IPS DF 6.9 (cell line): ENCODE measurements around the gene HERC6.

Experiments used
- DNase-seq: peaks from one replicate; pipeline ENCODE4 v3.0.0-alpha.2; 2013; ENCODE audit warnings: low read depth, low spot score
- H3K27ac ChIP-seq: one replicate; pipeline ENCODE4 v1.5.1; 2013; ENCODE audit warnings: low read length, control low read depth
- H3K27me3 ChIP-seq: 2 replicates; pipeline ENCODE4 v1.6.1; 2013; ENCODE audit warnings: mild to moderate bottlenecking, low read length; ENCODE audit not compliant: control insufficient read depth, insufficient read depth
- H3K36me3 ChIP-seq: 2 replicates; pipeline ENCODE4 v1.6.1; 2013; ENCODE audit warnings: low read length; ENCODE audit not compliant: control insufficient read depth, insufficient read depth
- H3K4me1 ChIP-seq: 2 replicates; pipeline ENCODE4 v1.6.1; 2013; ENCODE audit warnings: low read length; ENCODE audit not compliant: control insufficient read depth, insufficient read depth
- H3K4me3 ChIP-seq: 2 replicates; pipeline ENCODE4 v1.5.1; 2013; ENCODE audit warnings: mild to moderate bottlenecking, low read length
- H3K9me3 ChIP-seq: 2 replicates; pipeline ENCODE4 v1.6.1; 2013; ENCODE audit warnings: low read length, inconsistent platforms; ENCODE audit not compliant: control insufficient read depth, insufficient read depth
- WGBS: extraction: QIAGEN DNeasy Blood & Tissue Kit; methylation state at CpG from one replicate; pipeline ENCODE4 v1.1.7; 2013; ENCODE audit warnings: mixed read lengths, missing lambda C conversion rate; ENCODE audit not compliant: insufficient read length, insufficient coverage; 5-methylcytosine and 5-hydroxymethylcytosine counted together

The HERC6 gene

DNA sequence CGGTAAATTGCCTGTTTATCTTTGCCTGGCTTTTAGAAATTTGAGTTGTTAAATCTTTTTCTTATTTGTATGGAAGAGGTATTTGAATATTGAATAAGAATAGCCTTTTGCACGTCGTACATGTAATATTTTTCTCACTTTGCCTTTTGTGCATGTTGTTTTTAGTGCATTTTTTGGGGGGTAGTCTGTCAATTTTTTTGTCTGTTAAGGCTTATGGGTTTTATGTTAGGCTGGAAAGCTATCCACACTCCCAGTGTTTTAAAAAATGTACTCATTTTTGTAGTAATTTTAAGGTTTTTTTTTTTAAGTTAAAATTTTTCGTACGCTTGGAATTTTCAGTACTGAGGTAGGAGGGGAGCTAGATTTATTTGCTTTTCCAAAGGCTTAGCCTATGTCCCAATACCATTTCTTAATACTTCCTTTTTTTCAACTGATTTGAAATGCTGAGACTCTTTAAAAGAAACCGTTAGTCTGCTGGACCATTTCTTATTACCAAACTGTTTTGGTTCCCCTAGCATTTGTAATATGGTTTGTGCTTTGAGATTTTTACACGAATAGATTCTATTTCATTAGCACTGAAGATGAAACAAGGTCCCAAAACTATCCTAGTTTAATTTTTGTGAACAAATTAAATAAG, 79.6 kb downstream of the HERC6 start:
- Histone ChIP-seq H3K27me3 (peaks cover 2% of the 10 kb centered on the region; the same call in 1 of the 2 replicates), H3K4me1 (no peaks in the 10 kb centered on the region), H3K4me3 (no peak overlapping the region; the same call in 1 of the 2 replicates), H3K27ac (no peak overlapping the region), H3K36me3 (no peaks in the 10 kb centered on the region), H3K9me3 (no peaks in the 10 kb centered on the region)
- 100% methylated on average over 2 of the region's 7 CpGs for WGBS
- DNase-seq, result no peak

DNA sequence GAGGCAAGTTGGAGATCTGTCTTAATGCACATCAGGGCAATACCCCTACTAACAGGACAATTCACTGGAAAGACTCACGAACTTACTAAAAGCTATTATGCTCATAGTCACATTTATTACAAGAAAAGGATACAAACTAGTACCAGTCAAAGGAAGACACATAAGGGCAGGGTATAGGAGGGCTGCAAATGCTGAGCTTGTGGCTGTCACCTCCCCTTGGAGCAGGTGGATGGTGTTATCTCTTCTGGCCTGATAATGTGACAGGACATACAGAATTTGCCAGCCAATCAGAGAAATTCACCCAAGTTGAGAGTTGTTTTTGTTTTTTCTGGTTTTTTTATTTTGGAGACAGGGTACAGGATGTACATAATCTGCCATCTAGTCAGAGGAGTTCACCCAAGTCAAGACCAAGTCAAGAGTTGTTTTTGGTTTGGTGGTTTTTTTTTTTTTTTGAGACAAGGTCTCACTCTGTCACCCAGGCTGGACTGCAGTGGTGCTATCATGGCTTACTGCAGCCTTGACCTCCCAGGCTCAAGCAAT, 87.1 kb downstream of the HERC6 start:
- H3K4me1 ChIP-seq, result peaks cover 2% of the 10 kb centered on the region; the same call in 1 of the 2 replicates
- no peaks in the 10 kb centered on the region for H3K9me3 ChIP-seq
- DNase-seq, result no peak
- no peaks in the 10 kb centered on the region for H3K36me3 ChIP-seq
- no peaks in the 10 kb centered on the region for H3K27me3 ChIP-seq
- H3K27ac ChIP-seq, result no peak overlapping the region
- no peak overlapping the region for H3K4me3 ChIP-seq
- WGBS, result no CpG with 5 or more reads among the region's 1 CpG

DNA sequence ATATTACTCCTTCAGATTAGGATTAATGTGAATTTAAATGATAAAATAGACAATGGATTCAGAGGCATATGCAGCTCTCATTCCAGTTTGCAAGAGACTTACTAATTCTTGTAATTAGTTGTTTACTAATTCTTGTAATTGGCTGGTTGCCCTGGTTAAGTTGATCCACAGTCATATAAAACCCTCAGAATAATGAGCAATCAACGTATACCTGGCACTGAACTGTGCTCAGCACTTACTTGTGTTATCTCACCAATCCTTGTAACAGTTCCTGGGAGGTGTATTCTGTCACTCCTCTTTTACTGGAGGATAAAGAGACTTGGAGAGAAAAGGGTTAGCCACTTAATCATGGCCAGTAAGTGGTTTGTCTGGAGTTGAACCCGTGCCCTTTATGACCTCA, 88.7 kb downstream of the HERC6 start:
- H3K27me3 ChIP-seq, result no peaks in the 10 kb centered on the region
- H3K4me3 ChIP-seq, result no peak overlapping the region
- no CpG with 5 or more reads among the region's 2 CpGs for WGBS
- peaks cover 2% of the 10 kb centered on the region; the same call in 1 of the 2 replicates for H3K4me1 ChIP-seq
- no peak for DNase-seq
- no peaks in the 10 kb centered on the region for H3K36me3 ChIP-seq
- H3K27ac ChIP-seq, result no peak overlapping the region
- no peaks in the 10 kb centered on the region for H3K9me3 ChIP-seq

DNA sequence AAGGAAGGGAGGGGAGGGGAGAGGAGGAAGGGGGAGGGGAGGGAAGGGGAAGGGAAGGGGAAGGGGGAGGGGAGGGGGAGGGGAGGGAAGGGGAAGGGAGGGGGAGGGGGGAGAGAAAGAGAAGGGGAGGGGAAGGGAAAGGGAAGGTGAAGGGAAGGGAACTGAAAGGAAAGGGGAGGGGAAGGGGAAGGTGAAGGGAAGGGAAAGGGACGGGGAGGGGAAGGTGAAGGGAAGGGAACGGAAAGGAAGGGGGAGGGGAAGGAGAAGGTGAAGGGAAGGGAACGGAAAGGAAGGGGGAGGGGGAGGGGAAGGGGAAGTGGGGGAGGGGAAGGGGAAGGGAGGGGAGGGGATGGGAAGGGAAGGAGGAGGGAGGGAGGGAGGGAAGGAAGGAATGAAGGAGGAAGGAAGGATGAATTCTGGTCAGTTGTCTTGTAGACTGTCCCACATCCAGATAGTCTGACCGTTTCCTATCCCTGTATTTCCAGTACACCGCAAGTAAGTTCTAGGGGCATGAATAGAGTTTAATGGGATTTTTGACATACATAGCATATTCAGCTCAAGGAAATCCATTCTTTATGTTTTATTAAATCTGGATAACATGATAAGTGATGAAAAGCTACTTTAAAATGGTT, 98.7 kb downstream of the HERC6 start:
- Histone ChIP-seq H3K4me1 (no peaks in the 10 kb centered on the region), H3K9me3 (no peaks in the 10 kb centered on the region), H3K27ac (no peak overlapping the region), H3K4me3 (no peak overlapping the region), H3K36me3 (no peaks in the 10 kb centered on the region), H3K27me3 (no peaks in the 10 kb centered on the region)
- DNase-seq, result no peak
- WGBS, result 100% methylated on average over 2 of the region's 5 CpGs

DNA sequence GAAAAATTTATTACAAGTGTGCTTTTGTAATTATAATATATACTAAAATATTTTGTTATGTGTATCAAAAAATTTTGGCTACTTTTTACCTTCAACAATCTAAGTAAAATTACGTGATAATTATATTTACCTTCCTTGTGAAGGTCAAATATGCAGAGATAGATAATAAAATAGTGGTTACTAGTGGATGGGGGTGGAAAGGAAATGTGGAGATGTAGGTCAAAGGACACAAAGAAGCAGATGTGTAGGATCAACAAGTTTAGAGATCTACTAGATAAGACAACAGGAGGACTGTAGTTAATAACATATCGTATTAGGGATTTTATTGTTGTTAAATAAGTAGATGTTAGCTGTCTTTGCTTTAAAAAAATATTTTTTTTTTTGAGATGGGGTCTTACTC, 99.6 kb downstream of the HERC6 start:
- Histone ChIP-seq H3K36me3 (no peaks in the 10 kb centered on the region), H3K9me3 (no peaks in the 10 kb centered on the region), H3K27ac (no peak overlapping the region), H3K4me1 (no peaks in the 10 kb centered on the region), H3K4me3 (no peak overlapping the region), H3K27me3 (no peaks in the 10 kb centered on the region)
- DNase-seq, result no peak
- 100% methylated on average over 1 of the region's 2 CpGs for WGBS

DNA sequence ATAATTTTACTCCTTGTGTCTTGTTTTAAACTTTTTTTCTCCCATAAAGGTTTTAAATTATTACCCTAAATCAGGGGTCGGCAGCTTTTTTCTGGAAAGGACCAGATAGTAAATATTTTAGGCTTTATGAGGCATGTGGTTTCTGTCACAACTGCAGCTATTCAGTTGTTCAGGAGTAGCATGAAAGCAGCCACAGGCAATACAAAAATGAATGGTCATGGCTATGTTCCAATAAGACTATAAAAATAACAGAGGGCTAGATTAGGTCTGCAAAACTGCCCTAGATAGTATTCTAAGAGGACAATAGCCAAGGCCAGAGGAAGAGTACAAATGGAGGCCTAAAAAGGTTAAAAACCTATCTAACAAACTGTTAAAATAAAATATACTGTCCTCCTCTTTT, 102.9 kb downstream of the HERC6 start:
- Histone ChIP-seq H3K9me3 (no peaks in the 10 kb centered on the region), H3K27ac (no peak overlapping the region), H3K27me3 (no peaks in the 10 kb centered on the region), H3K4me1 (no peaks in the 10 kb centered on the region), H3K4me3 (no peak overlapping the region), H3K36me3 (no peaks in the 10 kb centered on the region)
- WGBS, result no CpG with 5 or more reads among the region's 1 CpG
- DNase-seq, result no peak

DNA sequence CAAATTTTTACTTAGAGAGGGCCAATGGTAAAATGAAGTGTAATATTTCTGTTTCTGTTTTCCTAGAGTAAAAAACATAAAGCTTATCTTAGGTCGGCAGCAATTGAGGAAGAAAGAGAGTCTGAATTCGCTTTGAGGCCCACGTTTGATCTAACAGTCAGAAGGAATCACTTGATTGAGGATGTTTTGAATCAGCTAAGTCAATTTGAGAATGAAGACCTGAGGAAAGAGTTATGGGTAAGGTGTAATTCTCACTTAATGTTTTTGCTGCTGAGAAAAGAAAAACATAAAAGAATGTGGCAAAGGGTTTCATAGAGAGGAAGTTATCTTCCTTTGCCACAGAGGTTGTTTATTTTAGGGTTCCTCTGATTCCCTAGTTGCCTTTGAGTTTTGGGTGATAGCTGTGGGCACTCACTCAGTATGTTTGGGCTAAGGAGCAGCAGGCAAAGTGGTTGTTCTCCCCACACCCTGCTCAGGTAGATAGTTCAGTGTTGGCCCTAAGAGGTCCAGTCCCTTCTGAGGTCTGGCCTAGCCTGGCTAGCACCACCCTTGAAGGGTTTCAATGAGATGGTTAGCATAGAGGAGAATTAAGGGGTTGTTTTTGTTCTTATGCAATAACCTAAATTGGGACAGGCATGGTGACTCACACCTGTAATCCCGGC, 110.6 kb downstream of the HERC6 start:
- Histone ChIP-seq H3K27me3 (no peaks in the 10 kb centered on the region), H3K27ac (no peak overlapping the region), H3K4me1 (no peaks in the 10 kb centered on the region), H3K4me3 (no peak overlapping the region), H3K36me3 (no peaks in the 10 kb centered on the region), H3K9me3 (no peaks in the 10 kb centered on the region)
- no CpG with 5 or more reads among the region's 4 CpGs for WGBS
- no peak for DNase-seq
